ENCODE measurements around the gene OXTR.

The OXTR gene

GRCh38 chr3:8709801-8710507 lies 59.5 kb downstream of the OXTR start:
- DNase-seq, result no peak

DNA sequence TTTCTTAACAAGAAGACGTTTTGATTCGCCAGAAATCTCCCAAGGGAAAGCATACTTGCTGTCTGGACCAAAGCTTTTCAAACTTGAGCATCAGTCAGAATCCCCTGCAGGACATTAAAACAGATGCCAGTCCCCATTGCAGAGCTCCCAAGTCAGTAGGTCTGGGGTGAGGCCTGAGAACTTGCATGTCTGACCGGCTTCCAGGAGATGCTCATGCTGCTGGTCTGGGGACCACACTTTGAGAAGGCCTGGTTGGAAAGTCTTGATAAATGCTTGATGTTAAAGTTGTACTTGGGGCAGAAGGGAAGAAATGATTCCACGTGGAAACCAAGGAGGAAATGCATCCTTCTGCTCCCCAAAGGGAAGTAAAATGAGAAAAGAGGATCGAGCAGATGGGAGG lies 60.1 kb downstream of the OXTR start:
- DNase-seq, result no peak

DNA sequence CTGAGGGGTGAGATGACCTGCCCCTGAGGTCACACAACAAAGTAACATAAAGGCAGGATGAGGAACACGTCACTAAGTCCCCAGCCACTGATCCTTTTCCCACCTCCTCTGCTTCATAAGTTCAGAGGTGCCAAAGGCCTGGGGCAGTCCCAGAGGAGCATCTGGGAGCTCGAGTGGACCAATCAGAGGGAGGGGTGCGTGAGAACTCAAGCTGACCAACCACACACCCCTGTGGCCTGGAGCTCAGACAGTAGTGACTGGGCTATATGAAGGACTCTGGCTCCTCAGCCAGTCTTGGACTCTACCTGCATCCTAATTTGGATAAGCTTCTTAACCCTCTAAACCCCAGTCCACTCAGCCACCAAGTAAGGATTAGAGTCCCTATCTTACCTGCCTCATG lies 63.8 kb downstream of the OXTR start:
- no peak for DNase-seq

- DNase-seq, result no peak
Measured at GRCh38 chr3:8702560-8702959, 66.9 kb downstream of the OXTR start.

Measured in NCI-H510A (cell line).